Gastroesophageal sphincter (tissue), 3 donors: ENCODE results near the gene WHAMM.

Experiments
- POLR2A ChIP-seq, 2 donors: fragments of 450-650 bp; IDR thresholded peaks; one replicate each; pipeline ENCODE4 v1.6.1; 2017; ENCODE audit warnings: antibody characterized with exemption in 2 of 2, mild to moderate bottlenecking in 2 of 2, moderate library complexity in 1 of 2
- POLR2AphosphoS5 ChIP-seq: sonication (generic); formaldehyde crosslinking; IDR thresholded peaks from one replicate; pipeline ENCODE4 v1.6.1; 2017; ENCODE audit warnings: antibody characterized with exemption
- TF ChIP-seq, protein P1 (sequence below), 4 experiments: fragments of 200-600 bp in 2 of 4; fragments of 450-650 bp in 2 of 4; sonication (generic) in 1 of 4; IDR thresholded peaks; one replicate each; pipeline ENCODE4 v1.5.1; 2017 to 2019; ENCODE audit warnings: antibody characterized with exemption in 4 of 4, mild to moderate bottlenecking in 2 of 4, moderate library complexity in 2 of 4

DNA sequence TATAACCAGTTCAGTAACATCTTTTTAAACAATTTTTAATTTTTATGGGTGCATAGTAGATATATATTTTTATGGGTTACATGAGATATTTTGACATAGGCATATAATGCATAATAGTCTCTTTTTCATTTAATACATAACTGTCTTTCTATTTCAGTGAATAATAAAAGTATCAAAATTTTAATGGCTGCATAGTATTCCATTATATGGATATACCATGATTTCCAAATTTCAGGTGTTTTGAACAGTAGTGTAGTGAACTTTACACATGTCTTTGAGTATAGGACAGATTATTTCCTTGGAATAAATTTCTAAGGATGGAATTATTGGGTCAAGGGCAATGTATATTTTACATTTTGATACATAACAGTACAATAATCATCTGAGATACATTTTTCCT lies 10.7 kb downstream of the WHAMM start:
- TF ChIP-seq POLR2AphosphoS5 (no peak), POLR2A (IDR thresholded peaks at IDR 0.05) (no peak)
- TF ChIP-seq, protein P1, sequence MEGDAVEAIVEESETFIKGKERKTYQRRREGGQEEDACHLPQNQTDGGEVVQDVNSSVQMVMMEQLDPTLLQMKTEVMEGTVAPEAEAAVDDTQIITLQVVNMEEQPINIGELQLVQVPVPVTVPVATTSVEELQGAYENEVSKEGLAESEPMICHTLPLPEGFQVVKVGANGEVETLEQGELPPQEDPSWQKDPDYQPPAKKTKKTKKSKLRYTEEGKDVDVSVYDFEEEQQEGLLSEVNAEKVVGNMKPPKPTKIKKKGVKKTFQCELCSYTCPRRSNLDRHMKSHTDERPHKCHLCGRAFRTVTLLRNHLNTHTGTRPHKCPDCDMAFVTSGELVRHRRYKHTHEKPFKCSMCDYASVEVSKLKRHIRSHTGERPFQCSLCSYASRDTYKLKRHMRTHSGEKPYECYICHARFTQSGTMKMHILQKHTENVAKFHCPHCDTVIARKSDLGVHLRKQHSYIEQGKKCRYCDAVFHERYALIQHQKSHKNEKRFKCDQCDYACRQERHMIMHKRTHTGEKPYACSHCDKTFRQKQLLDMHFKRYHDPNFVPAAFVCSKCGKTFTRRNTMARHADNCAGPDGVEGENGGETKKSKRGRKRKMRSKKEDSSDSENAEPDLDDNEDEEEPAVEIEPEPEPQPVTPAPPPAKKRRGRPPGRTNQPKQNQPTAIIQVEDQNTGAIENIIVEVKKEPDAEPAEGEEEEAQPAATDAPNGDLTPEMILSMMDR (IDR thresholded peaks at IDR 0.05), result no peak
